ENCODE data around the gene RABL3.
"Not testable (repeated sequence)": the region's sequence is repeated elsewhere in the genome, so short reads cannot be mapped to it uniquely, and the experiment has no call there.

DNA sequence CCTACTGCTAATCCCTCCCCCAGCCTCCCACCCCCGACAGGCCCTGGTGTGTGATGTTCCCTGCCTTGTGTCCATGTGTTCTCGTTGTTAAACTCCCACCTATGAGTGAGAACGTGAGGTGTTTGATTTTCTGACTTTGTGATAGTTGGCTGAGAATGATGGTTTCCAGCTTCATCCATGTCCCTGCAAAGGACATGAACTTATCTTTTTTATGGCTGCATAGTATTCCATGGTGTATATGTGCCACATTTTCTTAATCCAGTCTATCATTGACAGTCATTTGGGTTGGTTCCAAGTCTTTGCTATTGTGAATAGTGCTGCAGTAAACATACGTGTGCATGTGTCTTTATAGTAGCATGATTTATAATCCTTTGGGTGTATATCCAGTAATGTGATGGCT lies 16.2 kb upstream of the RABL3 start:
- not testable (repeated sequence) for TF ChIP-seq BACH2 (CRISPR knock-in tag; IDR thresholded peaks at IDR 0.05; ENCODE audit: borderline replicate concordance); ZNF8 (CRISPR knock-in tag; IDR thresholded peaks at IDR 0.05); ZFP3 (CRISPR knock-in tag; IDR thresholded peaks at IDR 0.05); ARNTL (CRISPR knock-in tag; IDR thresholded peaks at IDR 0.05; ENCODE audit: borderline replicate concordance, low read depth); TOX (CRISPR knock-in tag; IDR thresholded peaks at IDR 0.05; ENCODE audit: borderline replicate concordance); ZC3H10 (CRISPR knock-in tag; IDR thresholded peaks at IDR 0.05); POU6F1 (CRISPR knock-in tag; IDR thresholded peaks at IDR 0.05; ENCODE audit: borderline replicate concordance, low read depth); ISL1 (CRISPR knock-in tag; IDR thresholded peaks at IDR 0.05); CREB5 (CRISPR knock-in tag; IDR thresholded peaks at IDR 0.05; ENCODE audit: low read depth); RARB (CRISPR knock-in tag; IDR thresholded peaks at IDR 0.05); OSR1 (CRISPR knock-in tag; IDR thresholded peaks at IDR 0.05); PPARA (CRISPR knock-in tag; IDR thresholded peaks at IDR 0.05; ENCODE audit: borderline replicate concordance); ZNF565 (CRISPR knock-in tag; conservative IDR thresholded peaks at IDR 0.05; ENCODE audit: low read depth)
- TF ChIP-seq, protein P1, sequence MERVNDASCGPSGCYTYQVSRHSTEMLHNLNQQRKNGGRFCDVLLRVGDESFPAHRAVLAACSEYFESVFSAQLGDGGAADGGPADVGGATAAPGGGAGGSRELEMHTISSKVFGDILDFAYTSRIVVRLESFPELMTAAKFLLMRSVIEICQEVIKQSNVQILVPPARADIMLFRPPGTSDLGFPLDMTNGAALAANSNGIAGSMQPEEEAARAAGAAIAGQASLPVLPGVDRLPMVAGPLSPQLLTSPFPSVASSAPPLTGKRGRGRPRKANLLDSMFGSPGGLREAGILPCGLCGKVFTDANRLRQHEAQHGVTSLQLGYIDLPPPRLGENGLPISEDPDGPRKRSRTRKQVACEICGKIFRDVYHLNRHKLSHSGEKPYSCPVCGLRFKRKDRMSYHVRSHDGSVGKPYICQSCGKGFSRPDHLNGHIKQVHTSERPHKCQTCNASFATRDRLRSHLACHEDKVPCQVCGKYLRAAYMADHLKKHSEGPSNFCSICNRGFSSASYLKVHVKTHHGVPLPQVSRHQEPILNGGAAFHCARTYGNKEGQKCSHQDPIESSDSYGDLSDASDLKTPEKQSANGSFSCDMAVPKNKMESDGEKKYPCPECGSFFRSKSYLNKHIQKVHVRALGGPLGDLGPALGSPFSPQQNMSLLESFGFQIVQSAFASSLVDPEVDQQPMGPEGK (CRISPR knock-in tag; IDR thresholded peaks at IDR 0.05; ENCODE audit: borderline replicate concordance) = not testable (repeated sequence)

Measured in SK-N-SH treated with all-trans-retinoic acid at 6 μM for 48 hours (cell line).